Frontal cortex (tissue), 4 donors: Measurements from ENCODE around the gene ABR. TPM values are rescaled to one million over a fixed set of nuclear protein-coding genes. Genes with fewer than 3 reads are reported as not detected.

Source experiments
- DNase-seq, 2 donors: peaks; one replicate each; pipeline ENCODE4 v3.0.0; 2012; ENCODE audit warnings: low spot score in 2 of 2
- FAIRE-seq: peaks from 2 replicates; lab custom pipeline; 2012; peaks lifted over from hg19 to GRCh38; lab: Jason Lieb, UNC
- total RNA-seq: library from RNA; depleted of rRNA; stranded (reverse); fragments of >200 nt; gene quantifications from one replicate; pipeline ENCODE4 v1.2.3, GENCODE V29; 2014
- donor health status: control.
- donor health status: control.
- donor health status: control.

ABR gene
- total RNA-seq, 1 donor from 2014 or later, result 123 TPM

GRCh38 chr17:1025733-1026598 is 153.8 kb downstream of the ABR start:
- DNase-seq (no peak), FAIRE-seq (no peak)

DNA sequence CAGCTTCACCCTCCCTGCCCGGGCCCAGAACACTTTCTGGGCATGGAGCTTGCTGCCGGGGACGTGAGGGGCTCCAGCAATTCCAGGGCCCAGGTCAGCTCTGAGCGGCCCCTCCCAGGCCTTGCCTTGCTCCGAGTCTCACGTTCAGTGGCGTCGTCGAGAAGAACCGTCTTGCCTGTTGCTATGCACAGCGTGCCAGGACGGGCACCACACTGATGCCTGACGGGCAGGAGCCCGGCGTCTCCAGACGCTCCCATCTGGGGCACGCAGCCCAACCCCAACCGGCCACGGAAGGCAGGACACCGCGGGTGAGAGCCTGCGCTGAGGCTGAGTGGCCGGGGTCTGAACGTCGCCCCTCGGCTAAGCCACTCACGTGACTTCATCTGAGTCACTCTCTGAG is 155.7 kb downstream of the ABR start:
- FAIRE-seq (no peak), DNase-seq (no peak)

DNA sequence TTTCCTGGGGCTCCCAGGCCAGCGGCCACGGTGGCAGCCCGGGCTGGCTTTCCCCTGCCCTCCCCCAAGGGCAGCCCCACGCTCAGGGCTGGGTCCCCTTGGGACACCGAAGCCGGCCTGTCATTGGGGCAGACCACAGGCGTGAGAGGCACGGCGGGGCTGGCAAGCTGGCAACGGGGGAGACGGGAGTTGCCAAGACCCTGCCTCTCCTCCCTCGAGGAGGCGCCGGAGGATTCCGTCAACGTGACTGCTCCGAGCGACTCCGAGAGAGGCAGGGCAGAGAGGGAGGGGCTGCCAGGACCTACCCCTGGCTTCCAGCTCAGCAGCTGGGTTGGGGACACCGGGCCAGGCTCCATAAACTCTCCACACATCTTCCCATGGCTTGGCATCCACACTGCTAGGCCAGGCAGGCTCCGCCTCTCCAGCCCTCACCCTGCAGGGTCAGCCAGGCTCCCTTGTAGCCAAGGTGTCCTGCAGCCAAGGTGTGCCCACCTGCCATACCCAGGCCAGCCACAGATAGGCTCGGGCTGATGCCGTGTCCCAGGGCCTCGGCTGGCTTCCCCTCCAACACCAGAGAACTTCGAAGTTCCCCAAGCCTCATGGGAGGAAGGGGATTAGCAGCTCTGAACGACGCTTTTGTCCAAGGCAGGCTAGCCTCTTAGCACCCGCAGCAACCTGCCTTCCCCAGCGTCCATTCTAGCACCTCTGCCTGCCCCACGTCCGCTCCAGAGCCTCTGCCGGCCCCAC is 157.3 kb downstream of the ABR start:
- DNase-seq (peak in 1 of 2 donors; percentile 57), FAIRE-seq (no peak)

DNA sequence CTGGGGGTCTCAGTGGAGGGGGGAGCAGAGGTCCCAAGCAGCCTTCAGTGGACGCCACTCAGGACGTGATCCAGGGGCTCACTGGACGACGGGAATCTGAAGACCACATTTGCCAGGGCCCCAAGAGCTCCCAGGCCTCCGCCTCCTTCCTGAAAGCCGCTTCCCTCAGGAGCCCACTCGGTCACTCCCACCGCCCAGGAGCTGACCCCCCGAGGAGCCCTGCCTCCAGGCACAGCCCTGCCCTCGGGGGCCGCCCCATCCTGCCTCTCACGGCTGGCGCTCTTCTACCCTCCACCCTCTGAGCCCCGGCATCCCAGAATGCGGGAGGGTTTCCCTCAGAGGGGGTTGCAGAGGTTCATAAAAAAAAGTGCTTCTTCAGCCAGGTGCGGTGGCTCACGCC is 158.6 kb downstream of the ABR start:
- no peak for DNase-seq
- no peak for FAIRE-seq

DNA sequence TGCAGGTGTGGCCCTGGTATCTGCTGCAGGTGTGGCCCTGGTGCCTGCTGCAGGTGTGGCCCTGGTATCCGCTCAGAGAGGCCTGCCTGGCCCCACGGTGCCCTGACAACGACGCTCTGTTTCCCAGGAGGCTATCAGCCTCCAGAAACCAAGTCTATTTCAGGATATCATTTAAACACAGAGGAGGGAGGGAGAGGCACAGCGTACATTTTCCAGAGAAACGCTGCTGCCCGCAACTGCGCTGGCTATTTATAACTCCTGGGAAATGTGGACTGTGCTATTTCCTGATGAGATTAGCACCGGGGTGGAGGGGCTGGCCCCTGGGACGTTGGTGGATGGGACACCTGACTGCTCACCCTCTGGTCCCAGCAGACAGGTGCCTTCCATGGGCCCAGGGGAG is 160.3 kb downstream of the ABR start:
- FAIRE-seq, result no peak
- DNase-seq, result no peak

- FAIRE-seq, result no peak
- DNase-seq, result no peak
Observed at GRCh38 chr17:1018547-1018946, 161.2 kb downstream of the ABR start.

DNA sequence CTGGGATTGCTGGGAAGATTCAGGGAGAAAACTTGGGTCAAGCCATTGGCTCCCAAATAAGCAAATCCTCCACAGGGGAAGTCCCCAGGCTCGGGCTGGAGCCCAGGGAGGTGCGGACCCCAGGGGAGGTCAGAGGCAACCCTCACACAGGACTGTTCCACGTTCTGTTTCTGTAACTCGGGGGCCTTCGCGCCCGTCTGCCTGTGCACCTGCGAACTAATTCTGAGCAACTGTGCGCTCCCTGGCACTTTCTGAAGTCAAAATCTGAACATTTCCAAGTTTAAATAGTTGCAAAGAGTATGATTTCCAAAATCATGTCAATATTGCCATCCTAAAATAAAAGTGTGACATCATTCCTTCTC is 166.1 kb downstream of the ABR start:
- FAIRE-seq, result no peak

DNA sequence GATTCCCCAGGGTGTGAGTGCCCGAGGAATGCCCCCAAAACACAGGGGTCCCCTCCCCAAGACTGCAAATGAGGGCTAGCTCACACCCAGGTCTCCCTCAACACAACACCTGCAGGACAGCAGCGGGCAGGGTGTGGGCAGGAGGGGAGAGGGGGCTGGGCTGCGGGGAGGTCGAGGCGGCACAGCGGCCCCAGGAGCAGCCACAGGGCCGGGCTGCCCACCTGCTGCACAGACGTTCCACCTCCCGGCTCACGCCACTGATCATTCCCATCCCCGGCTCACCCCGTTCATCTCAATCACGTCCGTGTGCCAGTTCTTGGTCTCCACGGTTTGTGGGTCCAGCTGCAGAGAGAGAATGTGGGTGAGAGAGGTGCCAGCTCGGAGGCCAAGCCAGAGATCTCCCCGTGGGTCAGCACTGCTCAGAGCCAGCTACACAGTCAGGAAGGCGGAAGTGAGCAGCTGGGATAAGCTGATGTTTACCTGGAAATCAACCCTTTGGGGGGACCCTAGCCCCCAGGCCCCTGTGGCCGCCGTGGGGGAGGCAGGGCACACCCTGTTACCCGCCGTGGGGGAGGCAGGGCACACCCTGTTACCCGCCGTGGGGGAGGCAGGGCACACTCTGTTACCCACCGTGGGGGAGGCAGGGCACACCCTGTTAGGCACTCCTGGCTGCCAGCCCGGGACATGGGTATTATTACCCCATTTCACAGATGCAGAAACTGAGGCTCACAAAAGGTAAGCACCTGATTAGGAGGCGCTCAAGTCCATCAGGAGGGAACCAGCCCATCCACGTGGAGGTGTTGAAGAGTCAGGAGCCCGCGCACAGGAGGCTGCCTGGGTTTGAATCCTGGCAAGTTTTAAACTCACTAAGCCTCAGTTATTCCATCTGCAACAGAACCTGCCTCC is 166.7 kb downstream of the ABR start:
- no peak for FAIRE-seq

More for the DNA sequence above, 166.1 kb downstream of the ABR start:
- no peak for DNase-seq

DNA sequence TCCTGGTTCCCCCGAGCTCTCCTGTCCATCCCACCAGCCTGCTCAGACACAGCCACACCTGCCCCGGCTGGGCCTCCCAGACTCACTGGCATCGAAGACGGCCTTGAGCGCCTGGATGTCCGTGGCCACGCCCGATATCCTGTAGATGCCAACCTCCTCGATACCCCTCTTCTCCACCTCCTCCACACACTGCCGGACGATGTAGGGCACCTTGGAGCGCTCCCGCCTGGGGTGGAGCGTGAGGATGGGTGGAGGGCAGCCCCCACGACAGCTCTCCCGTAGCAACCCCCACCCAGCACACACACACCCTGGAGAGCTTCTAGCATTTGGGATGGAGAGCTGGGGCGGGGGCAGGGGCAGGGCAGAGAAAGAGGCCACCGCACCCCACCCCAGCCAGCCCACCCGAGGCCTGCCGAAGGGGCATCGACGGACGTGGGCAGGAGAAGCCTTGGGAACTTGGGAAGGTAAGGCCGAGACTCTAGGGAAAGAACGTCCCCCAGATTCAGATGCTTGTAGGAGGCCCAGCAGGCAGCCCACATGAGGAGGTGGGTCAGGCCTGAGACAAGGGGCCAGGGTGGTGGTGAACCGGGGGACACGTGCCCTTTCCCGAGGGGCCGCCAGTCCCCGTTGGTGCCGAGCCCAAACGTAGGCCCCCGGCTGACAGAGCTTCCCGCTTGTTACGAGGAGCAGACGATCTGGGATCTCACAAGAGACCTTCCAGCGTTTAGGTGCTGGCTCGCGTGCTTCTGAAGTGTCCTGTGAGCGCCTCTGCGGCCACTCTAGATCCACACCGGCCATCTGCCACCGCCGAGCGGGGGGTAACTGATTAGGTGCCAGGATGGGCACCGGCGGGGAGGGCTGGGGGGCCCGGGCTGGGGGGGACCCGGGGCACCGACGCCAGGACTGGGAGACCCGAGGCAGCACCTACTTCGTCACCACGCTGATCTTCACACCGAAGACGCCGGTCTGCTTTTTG is 167.7 kb downstream of the ABR start:
- no peak for FAIRE-seq
- DNase-seq, result no peak

More for the DNA sequence above, 166.7 kb downstream of the ABR start:
- DNase-seq, result no peak

GRCh38 chr17:1011138-1011537 is 168.6 kb downstream of the ABR start:
- FAIRE-seq (no peak), DNase-seq (no peak)

- DNase-seq, result no peak
- no peak for FAIRE-seq
Observed at GRCh38 chr17:1010586-1010985, 169.2 kb downstream of the ABR start.

GRCh38 chr17:1010086-1010450 is 169.7 kb downstream of the ABR start:
- FAIRE-seq (no peak), DNase-seq (no peak)

GRCh38 chr17:1009229-1010085 is 170.3 kb downstream of the ABR start:
- DNase-seq (no peak), FAIRE-seq (no peak)

DNA sequence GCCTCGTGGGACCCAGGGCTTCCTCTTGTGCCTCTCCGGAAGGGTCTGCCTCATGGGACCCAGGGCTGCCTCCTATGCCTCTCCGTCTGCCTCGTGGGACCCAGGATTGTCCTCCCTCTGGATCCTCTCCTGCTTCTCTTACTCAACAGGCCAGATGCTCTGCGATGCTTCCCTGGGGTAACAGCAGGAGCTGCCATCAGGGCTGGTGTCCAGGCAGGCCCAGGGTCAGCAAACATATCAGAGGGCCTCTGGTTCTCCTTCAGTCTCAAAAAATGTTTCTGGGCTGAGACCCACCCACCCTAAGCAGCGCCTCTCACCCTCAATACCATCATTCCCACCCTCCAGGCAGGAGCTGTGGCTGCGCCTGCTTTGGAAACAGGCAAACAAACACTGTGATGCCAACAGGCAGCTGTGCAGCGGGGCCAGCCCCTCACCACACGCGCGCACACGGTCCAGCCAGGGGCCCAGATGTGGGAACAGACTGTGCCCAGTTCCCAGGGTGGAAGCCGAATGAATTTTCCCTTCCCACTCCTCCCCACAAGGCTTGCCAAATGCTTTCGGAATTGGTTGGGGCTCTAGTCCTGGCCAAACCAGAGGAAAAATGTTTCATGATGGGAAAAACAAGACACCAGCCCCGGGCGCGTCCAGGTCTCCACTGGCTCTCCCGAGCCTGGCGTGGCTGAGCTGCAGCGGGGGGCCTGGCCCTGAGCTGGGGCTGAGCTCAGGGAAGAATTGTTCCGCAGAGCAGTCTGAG is 171.6 kb downstream of the ABR start:
- peak in 1 of 2 donors; percentile 52 for DNase-seq
- FAIRE-seq, result no peak

DNA sequence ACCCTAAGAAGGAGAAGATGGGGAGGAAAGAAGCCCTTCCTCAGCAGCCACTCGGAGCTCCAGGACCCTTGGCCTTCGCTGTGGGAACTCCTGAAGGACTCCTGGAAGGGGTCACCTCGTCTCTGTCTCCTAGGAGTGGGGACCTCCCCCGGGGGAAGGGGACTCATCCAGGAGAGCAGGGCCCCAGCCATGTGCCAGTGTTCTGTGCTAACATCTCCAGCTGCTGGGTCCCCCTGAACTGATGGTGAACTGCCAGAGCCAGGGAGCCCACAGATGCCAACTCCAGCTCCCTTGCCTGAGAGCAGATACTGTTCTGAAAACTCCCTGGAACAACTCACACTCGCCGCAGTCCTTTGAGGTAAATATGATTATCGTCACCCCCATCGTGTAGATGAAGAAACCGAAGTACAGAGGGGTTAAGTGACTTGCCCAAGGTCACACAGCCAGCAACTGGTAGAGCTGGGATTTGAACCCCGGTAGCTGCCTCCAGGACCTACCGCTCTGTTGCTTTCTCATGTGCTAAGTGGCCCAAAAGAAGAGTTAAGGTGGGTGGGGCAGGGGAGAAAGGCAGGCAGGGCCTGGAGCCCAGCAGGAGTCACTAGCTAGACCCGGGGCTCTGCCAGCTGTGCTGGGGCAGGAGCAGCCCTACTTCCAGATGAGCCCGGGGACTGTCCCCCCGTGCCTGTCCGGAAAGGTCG is 172.3 kb downstream of the ABR start:
- DNase-seq (no peak), FAIRE-seq (no peak)

DNA sequence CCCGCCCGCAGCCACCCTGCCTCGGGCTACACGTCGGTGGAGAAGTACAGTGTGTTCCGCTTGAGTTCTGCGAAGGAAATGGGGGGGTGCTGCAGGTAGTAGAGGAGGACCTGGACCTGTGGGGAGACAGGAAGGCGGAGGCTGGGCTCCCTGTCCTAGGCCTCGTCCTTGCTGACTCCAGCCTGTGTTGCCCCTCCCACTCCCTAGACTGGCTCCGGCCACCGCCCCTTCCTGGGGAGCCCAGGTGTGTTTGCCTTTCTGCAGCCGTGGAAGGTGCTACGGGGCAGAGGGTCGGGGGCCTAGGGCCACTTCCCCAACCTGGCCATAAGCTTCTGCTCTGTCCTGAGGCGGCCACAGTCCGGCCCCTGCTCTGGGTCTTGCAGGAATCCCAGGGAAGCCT is 173.7 kb downstream of the ABR start:
- DNase-seq, result no peak
- no peak for FAIRE-seq

GRCh38 chr17:1005361-1005946 is 174.3 kb downstream of the ABR start:
- DNase-seq (peak; percentile 70 to 71), FAIRE-seq (no peak)
